GM12873 (cell line): ENCODE results near the gene PER2.

Source experiments
- CTCF ChIP-seq: IDR thresholded peaks from 2 replicates; pipeline ENCODE4 v1.5.1; 2012; ENCODE audit warnings: low read depth, mild to moderate bottlenecking, moderate library complexity, low read length, control low read depth; ENCODE audit not compliant: insufficient read depth; ENCODE audit errors: missing control alignments

Gene PER2

GRCh38 chr2:238282861-238283738, 5.3 kb downstream of the PER2 start:
- no peak for TF ChIP-seq CTCF

GRCh38 chr2:238281826-238282480, 6.5 kb downstream of the PER2 start:
- TF ChIP-seq CTCF, result no peak

DNA sequence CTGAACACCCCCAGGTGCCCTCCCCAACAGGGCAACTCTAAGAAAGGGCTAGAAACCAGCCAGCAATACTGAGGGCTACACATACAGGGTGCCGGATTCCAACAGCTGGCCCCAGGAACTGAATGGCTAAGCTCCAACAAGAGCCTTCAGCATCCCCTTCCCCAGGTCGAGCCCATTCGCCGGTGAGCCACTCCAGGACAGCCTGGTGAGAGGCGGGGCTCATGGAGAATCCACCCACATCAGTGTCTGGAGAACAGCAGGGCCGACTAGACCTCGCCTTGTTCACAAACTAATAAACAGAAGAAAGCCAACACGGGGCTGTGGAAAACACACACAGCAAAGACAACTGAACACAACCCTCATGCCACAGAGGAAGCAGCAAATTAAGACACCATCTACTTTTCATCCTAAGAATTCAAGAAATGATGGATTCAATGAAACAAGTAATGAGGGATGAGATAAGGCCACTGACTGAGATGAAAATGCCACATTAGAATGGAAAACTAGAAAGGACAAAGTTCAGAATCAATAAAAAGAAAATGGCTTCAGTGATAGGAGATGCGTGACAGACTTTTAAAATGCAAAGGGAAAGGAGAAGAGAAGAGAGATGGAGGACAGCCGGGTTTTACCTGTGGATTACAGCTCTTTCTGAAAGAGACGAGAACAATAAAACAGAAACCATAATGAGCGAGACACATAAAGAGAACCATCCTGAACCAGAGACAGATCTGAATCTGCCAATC, 8.2 kb downstream of the PER2 start:
- TF ChIP-seq CTCF, result no peak

DNA sequence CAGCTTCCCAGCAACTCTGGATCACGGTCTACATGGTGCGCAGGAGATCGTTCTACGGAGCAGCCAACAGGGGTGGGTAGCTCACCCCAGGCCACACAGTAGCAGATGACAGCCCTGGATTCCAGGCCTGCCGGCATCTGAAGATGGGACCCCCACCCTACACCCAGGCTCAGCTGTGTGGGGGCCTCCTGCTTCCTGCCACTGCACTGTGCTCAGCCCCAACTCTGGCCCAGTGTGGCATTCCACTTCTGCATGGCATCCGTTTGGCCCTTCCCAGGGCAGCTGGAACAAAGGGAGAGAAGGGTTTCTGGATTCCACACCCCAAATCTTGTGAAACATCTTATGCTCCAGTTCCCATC, 9.1 kb downstream of the PER2 start:
- TF ChIP-seq CTCF, result no peak

DNA sequence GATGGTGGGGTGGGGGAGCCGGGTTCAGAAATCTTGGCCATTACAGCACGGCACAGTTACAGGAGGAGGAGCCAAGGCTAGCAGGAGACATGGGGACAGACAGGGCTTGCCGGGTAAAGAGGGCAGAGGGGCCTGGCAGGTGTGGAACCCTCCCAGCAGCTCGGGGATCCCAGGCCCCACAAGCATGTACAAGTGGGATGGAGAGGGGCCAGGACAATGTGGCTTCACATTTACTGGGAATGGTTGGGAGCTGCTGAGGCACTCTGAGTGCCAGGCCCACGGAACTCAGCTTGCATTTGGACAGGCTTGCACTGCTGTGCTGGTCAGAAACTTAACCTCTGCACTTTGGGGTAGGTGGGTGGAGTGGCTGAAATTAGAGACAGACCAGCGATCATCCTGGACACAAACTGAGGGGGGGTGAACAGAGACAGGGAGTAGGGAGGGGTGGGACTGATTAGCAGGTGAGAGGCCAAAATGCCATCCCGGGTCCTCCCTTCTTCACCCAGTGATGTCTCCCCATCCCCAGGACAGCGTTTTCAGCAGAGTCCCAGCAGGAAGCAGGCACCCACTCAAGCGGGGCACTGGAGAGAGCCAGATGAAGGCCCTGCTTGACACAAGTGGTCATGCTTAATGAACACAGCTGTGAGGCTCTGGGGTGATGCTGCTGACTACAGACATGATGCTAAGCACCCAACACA, 9.6 kb downstream of the PER2 start:
- TF ChIP-seq CTCF, result no peak

DNA sequence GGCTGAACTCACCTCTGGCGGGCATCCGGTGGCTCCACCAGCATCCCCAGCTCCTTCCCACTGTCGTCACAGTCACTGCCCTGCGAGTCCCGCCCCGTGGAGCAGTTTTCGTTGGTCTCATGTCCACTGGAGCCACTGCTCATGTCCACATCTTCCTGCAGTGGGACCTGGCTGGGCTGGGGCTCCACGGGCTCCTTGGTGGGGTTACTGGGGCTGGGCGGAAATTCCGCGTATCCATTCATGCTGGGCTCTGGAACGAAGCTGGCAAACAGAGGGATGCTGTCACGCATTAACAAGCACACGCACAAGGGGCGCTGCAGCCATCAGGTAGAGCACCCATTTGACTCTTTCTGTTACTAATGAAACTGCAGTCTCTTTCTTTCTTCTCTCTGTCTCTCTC, 10.7 kb downstream of the PER2 start:
- no peak for TF ChIP-seq CTCF
